ENCODE results near the gene HBG1.
"Not testable (repeated sequence)": the region's sequence is repeated elsewhere in the genome, so short reads cannot be mapped to it uniquely, and the experiment has no call there.

HBG1 gene

GRCh38 chr11:5249807-5250396 lies at the start of gene HBG1:
TSS of gene HBG1 (minus strand) at chr11:5249857. CDS start at chr11:5249804, 53 bp downstream.
- DNase-seq: not testable (repeated sequence)

GRCh38 chr11:5298451-5298850 lies 48.8 kb upstream of the HBG1 start:
- no peak for DNase-seq

- no peak for DNase-seq
Measured at GRCh38 chr11:5297721-5298323, 48.2 kb upstream of the HBG1 start.

- not testable (repeated sequence) for DNase-seq
Measured at GRCh38 chr11:5294342-5294995, 44.8 kb upstream of the HBG1 start.

- no peak for DNase-seq
Measured at GRCh38 chr11:5293028-5293427, 43.4 kb upstream of the HBG1 start.

- peak; percentile 5 to 19 for DNase-seq
Measured at GRCh38 chr11:5291207-5291838, 41.7 kb upstream of the HBG1 start.

- DNase-seq: no peak
Measured at GRCh38 chr11:5290106-5290505, 40.4 kb upstream of the HBG1 start.

- no peak for DNase-seq
Measured at GRCh38 chr11:5289696-5290095, 40.0 kb upstream of the HBG1 start.

- DNase-seq: no peak
Measured at GRCh38 chr11:5288906-5289550, 39.4 kb upstream of the HBG1 start.

- no peak for DNase-seq
Measured at GRCh38 chr11:5288108-5288905, 38.6 kb upstream of the HBG1 start.

GRCh38 chr11:5286901-5287300 lies 37.2 kb upstream of the HBG1 start:
- DNase-seq: no peak

GRCh38 chr11:5286351-5286750 lies 36.7 kb upstream of the HBG1 start:
- no peak for DNase-seq

GRCh38 chr11:5285703-5286340 lies 36.2 kb upstream of the HBG1 start:
- no peak for DNase-seq

- DNase-seq: no peak
Measured at GRCh38 chr11:5284637-5285036, 35.0 kb upstream of the HBG1 start.

GRCh38 chr11:5283882-5284281 lies 34.2 kb upstream of the HBG1 start:
- no peak for DNase-seq

GRCh38 chr11:5283086-5283485 lies 33.4 kb upstream of the HBG1 start:
- no peak for DNase-seq

GRCh38 chr11:5282628-5283027 lies 33.0 kb upstream of the HBG1 start:
- DNase-seq: no peak

GRCh38 chr11:5281596-5281995 lies 31.9 kb upstream of the HBG1 start:
- no peak for DNase-seq

- DNase-seq: peak in 1 of 2 experiments; percentile 34
Measured at GRCh38 chr11:5280582-5281102, 31.0 kb upstream of the HBG1 start.

- no peak for DNase-seq
Measured at GRCh38 chr11:5279471-5280090, 29.9 kb upstream of the HBG1 start.

GRCh38 chr11:5277807-5278382 lies 28.2 kb upstream of the HBG1 start:
- no peak for DNase-seq

All from NCI-H1930 (cell line).